T follicular helper cell (primary cell): ENCODE results near the gene WAC.
A peak's percentile ranks its signal among the peaks of the same experiment; 100 is the strongest.
"Not testable (repeated sequence)": the region's sequence is repeated elsewhere in the genome, so short reads cannot be mapped to it uniquely, and the experiment has no call there.

Source experiments
- DNase-seq: peaks from one replicate; pipeline ENCODE4 v3.0.0-alpha.2; 2020; ENCODE audit warnings: low read depth
- total RNA-seq, 2 experiments: gene quantifications; one replicate each; lab custom pipeline; 2026; lab: John Stamatoyannopoulos, UW

Gene WAC, protein sequence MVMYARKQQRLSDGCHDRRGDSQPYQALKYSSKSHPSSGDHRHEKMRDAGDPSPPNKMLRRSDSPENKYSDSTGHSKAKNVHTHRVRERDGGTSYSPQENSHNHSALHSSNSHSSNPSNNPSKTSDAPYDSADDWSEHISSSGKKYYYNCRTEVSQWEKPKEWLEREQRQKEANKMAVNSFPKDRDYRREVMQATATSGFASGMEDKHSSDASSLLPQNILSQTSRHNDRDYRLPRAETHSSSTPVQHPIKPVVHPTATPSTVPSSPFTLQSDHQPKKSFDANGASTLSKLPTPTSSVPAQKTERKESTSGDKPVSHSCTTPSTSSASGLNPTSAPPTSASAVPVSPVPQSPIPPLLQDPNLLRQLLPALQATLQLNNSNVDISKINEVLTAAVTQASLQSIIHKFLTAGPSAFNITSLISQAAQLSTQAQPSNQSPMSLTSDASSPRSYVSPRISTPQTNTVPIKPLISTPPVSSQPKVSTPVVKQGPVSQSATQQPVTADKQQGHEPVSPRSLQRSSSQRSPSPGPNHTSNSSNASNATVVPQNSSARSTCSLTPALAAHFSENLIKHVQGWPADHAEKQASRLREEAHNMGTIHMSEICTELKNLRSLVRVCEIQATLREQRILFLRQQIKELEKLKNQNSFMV
- 202 to 268 reads per million in 2 experiments for total RNA-seq

DNA sequence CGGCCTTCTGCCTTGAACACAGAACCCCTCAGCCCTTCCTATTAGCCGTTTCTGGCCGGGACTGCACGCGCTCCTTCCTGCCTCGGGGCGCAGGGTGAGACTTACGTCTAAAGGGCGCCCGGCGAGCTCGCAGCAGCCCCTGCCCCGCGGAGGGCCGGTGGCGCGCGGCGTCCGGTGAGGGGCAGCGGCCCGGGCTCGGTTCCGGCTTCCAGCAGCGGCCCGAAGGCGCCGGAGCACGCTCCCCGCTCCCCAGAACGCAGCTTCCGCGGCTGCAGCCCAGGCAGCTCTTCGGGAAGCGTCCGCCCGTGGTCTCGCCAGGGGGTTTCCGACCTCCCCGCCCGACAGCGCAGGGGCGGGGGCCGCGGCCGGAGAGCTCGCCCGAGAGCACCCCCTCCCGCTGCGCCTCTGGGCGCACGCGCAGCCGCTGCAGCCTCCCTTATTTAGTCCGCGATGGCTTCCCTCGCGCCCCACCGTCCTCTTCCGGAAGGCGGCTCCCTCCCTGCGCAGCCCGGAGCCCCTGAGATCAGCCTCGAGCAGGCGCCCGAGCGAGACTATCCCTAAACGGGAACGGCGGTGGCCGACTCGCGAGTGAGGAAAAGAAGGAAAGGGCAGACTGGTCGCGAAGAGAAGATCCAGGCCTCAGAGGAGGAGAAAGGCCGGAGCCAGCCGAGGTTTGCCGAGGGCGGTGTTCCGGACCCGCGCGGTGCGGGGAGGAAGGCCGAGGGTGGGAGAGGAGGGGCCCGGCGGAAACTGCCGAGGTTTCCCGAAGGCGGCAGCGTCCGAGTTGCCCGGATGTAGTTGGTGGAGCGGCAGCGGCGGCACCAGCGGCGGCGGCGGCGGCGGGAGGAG is at the start of gene WAC:
WAC (plus strand) TSS at position 782 of the 849 bp plus-strand sequence. CDS start 462 bp downstream, outside the sequence.
- DNase-seq, result peak; percentile 95

DNA sequence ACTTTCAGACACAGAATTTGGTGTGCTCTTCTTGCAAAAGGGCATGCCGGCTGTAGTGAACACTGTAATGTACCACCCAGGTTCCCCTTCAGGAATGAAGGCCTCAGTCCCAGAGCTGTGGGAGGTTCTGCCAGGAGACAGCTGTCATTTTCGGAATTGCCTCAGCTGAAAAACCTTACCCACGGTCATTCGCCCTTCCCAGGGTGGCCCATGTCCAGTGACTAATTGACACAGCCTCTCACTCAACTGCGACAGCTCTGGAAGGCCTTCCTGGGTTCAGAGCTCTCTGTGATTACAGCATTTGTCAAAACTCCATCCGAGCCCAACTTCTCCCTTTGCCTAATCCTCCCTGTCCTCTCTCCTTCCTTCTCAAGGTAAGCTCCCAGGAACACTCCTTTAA is 43.7 kb upstream of the WAC start:
- no peak for DNase-seq

- not testable (repeated sequence) for DNase-seq
Observed at GRCh38 chr10:28490256-28490865, 42.6 kb upstream of the WAC start.

DNA sequence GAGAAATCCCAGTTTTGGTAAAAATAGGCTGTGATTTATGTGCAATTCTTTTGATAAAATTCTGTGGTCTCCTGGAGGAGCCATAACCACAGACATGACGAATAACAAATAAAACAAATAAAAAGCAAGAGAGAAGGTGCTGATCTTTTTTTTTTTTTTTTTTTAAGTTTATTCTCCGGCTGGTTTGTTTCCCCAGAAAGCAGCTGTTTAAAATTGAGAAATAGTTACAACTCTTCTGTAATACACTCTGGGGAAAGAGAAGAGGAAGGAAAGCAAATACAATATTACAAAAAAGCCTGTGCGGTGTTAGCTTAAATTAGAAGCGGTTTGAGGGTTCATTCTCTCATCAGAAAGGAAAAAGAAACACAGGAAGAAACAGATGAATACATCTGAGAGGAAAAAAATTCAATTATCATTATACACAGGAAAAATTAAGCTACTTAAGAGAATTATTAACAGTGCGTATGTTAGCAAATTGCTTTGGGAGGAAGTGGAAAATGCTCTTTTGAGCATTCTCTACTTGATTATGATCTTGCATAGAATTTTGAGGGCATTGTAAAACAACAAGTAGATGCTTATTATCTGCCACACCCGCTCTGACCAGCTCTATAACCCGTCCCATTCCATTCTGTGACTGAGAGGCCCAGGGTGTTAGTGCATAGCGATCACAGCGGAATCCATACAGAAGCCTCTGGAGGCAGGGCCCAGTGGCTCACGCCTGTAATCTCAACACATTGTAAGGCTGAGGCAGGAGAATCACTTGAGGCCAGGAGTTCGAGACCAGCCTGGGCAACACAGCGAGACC is 40.6 kb upstream of the WAC start:
- DNase-seq, result no peak

- DNase-seq, result no peak
Observed at GRCh38 chr10:28494420-28494819, 38.5 kb upstream of the WAC start.

GRCh38 chr10:28495084-28495483 is 37.8 kb upstream of the WAC start:
- no peak for DNase-seq

- DNase-seq, result no peak
Observed at GRCh38 chr10:28496017-28496416, 36.9 kb upstream of the WAC start.

DNA sequence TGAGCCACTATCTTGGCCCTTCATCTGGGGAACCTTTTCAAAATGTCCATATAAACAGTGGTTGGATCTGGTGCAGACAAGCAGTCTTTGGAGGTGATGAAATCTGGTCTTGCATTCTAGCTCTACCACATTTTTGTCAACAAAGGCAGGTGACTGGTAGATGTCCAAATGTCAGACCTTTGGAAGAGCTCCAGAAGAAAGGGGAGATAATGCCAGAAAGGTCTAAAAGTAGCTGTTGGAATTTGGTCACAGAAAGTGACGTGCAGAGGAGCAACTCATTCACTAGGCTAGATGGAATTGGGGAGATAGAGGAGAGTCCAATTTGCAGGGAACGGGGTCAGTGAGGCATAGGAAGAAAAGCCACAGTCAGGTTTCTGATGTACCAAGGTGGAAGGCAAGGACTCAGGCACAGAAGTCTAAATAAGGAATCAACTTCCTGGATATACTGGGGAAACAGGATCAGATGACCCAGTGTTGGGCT is 36.4 kb upstream of the WAC start:
- no peak for DNase-seq

GRCh38 chr10:28497313-28498126 is 35.4 kb upstream of the WAC start:
- no peak for DNase-seq

GRCh38 chr10:28500203-28500602 is 32.7 kb upstream of the WAC start:
- DNase-seq, result not testable (repeated sequence)

- no peak for DNase-seq
Observed at GRCh38 chr10:28503114-28503513, 29.8 kb upstream of the WAC start.

DNA sequence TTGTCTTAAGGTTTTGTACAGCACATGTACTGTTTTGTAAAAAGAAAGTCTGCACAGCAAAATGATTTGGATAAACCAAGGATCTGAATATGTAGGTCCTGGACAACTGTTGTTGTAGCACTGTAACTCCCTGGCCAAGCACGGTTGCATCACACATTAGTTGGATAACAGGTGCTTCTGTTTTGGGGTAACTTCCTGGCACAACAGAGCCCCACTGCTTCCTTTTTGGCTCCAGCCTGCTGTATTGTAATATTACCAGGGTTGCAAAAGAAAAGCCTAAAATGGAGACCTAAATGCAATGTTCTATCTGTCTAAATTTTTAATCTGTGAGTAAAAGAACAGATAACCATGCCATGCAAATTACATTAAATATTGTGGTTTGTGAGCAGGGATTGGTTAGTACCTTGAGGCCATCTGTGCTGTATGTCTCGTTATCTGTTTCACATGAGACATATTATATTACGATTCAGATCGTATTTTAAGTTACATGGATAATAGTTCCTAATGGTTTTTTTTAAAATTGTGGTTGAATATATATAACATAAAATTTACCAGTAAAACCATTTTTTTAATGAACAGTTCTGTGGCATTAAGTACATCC is 27.5 kb upstream of the WAC start:
- DNase-seq, result no peak

DNA sequence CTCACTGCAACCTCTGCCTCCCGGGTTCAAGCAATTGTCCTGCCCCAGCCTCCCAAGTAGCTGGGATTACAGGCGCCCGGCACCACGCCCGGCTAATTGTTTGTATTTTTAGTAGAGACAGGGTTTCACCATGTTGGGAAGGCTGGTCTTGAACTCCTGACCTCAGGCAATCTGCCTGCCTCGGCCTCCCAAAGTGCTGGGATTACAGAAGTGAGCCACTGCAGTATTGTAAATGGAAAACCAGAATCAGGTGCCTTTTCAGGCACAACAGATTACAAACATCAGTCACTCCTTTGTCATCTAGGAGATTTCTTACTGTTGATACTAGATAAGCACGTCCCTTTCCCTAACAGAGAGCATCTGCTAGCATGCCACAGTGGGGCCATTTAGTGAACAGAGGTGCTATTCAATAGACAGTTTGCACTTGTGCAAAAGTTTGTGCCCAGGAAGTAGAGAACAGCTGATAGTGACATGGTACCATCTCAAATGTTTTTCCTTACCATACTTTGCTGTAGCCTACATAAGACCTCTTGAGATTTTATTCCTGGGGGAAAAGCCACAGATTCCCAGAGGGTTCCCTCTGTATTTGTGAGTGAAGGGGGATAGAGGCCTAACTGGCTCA is 24.5 kb upstream of the WAC start:
- DNase-seq, result no peak

DNA sequence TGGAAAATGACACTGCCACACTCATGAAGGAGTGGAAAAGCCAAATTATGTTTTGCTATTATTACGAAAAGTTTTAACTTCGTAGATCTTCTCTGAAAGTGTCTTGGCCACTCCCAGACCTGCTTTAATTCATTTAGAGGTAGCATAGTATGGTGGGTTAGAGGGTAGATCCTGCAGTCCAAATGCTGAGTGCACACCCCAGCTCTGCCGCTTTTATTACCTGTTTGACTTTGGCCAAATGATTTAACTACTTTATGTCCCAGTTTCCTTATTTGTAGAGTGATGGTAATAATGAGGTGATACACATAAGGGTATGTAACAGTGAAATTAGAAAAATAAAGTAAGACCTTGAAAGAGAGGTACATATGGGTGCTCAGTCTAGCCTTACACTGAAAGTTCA is 23.6 kb upstream of the WAC start:
- no peak for DNase-seq

DNA sequence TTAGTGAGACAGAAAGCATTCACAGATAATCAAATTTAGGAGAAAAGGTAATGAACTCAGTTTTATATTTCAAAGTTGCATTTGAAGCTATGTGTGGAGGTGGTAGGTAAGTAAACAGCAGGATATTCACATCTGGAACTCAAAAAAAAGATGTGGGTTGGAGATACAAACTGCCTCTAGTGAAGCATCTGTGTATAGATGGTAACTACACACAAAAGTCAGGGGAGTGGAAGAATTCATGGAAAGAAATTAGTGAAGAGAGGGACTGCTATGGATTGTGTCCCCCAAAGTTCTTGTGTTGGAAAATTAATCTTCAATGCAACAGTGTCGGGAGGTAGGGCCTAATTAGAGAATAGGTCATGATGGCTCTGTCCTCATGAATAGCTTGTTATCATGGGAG is 18.3 kb upstream of the WAC start:
- no peak for DNase-seq

- DNase-seq, result no peak
Observed at GRCh38 chr10:28520346-28520745, 12.6 kb upstream of the WAC start.

DNA sequence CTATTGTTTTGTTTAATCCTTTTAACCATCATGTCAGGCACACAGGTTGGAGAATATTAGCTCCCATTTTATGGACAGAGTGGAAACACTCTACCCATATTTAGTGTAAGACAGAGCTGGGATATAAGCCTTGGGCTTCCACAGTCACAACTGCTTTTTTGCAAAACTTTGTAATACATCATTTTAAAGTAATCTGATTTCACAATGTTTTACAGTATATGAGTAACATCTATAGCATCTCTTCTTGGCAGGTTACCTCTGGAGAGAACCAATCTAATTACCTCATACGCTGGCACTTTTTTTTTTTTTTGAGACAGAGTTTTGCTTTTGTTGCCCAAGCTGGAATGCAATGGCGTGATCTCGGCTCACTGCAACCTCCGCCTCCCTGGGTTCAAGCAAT is 12.1 kb upstream of the WAC start:
- DNase-seq, result not testable (repeated sequence)

DNA sequence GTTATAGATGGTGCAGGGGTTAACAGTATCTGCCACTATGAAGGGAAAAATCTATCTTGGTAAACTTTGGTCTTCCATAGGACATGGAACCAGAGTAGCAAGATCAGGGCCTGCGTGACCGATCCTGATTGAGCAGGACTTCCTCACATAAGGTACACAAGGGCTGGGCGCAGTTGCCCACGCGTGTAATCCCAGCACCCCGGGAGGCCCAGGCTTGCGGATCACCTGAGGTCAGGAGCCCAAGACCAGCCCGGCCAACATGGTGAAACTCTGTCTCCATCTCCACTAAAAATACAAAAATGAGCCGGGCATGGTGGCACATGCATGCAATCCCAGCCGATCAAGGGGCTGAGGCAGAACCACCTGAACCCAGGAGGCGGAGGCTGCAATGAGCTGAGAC is 11.0 kb upstream of the WAC start:
- not testable (repeated sequence) for DNase-seq

DNA sequence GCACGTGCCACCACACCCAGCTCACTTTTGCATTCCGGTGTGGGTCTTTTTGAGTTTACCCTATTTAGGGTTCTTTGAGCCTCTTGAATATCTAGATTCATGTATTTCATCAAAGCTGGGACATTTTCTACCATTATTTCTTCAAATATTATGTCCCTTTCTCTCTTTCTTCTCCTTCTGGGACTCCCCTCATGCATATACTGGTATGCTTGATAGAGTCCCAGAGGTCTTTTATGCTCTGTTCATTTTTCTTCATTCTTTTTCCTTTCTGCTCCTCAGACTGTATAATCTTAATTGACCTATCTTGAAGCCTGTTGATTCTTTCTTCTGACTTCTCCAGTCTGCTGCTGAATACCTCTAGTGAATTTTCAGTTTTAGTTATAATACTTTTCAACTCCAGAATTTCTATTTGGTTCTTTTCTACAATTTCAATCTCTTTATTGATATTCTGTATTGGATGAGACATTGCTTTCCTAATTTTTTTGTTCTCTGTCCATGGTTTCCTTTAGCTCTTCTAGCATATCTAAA is 9.1 kb upstream of the WAC start:
- no peak for DNase-seq
